Hepatocyte (in vitro differentiated cells): Measurements from ENCODE around the gene NCAPG2. TPM values are rescaled to one million over a fixed set of nuclear protein-coding genes. Genes with fewer than 3 reads are reported as not detected.

Experiments used
- DNase-seq: peaks from one replicate; pipeline ENCODE4 v3.0.0-alpha.2; 2016; ENCODE audit warnings: low spot score
- H2AFZ ChIP-seq: fragments of 200-600 bp; sonication (generic); 2 replicates; pipeline ENCODE4 v1.6.0; 2016; ENCODE audit warnings: antibody characterized with exemption, mild to moderate bottlenecking
- H3K27ac ChIP-seq: fragments of 200-600 bp; sonication (generic); 2 replicates; pipeline ENCODE4 v1.5.1; 2016; ENCODE audit warnings: mild to moderate bottlenecking
- H3K27me3 ChIP-seq: fragments of 200-600 bp; sonication (generic); 2 replicates; pipeline ENCODE4 v1.6.1; 2016
- H3K36me3 ChIP-seq: fragments of 200-600 bp; sonication (generic); replicated peaks from 2 replicates; pipeline ENCODE4 v1.5.1; 2016; ENCODE audit warnings: low read depth; ENCODE audit not compliant: insufficient read depth
- H3K4me1 ChIP-seq: fragments of 200-600 bp; sonication (generic); 2 replicates; pipeline ENCODE4 v1.5.1; 2016; ENCODE audit warnings: mild to moderate bottlenecking, moderate library complexity; ENCODE audit not compliant: insufficient read depth
- H3K4me2 ChIP-seq: fragments of 200-600 bp; sonication (generic); 2 replicates; pipeline ENCODE4 v1.6.0; 2016
- H3K4me3 ChIP-seq: fragments of 200-600 bp; sonication (generic); 2 replicates; pipeline ENCODE4 v1.5.1; 2016; ENCODE audit warnings: mild to moderate bottlenecking
- H3K79me2 ChIP-seq: fragments of 200-600 bp; sonication (generic); 2 replicates; pipeline ENCODE4 v1.6.0; 2017; ENCODE audit warnings: mild to moderate bottlenecking
- H3K9me2 ChIP-seq: fragments of 200-600 bp; sonication (generic); replicated peaks from 2 replicates; pipeline ENCODE4 v1.6.0; 2017; ENCODE audit warnings: mild to moderate bottlenecking; ENCODE audit not compliant: insufficient read depth
- H3K9me3 ChIP-seq: fragments of 200-600 bp; sonication (generic); 2 replicates; pipeline ENCODE4 v1.5.1; 2016; ENCODE audit warnings: low read depth, mild to moderate bottlenecking
- H4K20me1 ChIP-seq: fragments of 200-600 bp; sonication (generic); 2 replicates; pipeline ENCODE4 v1.6.0; 2016; ENCODE audit warnings: mild to moderate bottlenecking; ENCODE audit not compliant: insufficient read depth, poor library complexity, severe bottlenecking
- EZH2 ChIP-seq: fragments of 200-600 bp; sonication (generic); IDR thresholded peaks from 2 replicates; pipeline ENCODE4 v1.6.1; 2016; ENCODE audit warnings: antibody characterized with exemption, mild to moderate bottlenecking, borderline replicate concordance
- EZH2phosphoT487 ChIP-seq: fragments of 200-600 bp; sonication (generic); IDR thresholded peaks from one replicate; pipeline ENCODE4 v1.6.1; 2018; ENCODE audit warnings: antibody characterized with exemption, mild to moderate bottlenecking, low read depth, moderate library complexity; ENCODE audit not compliant: unreplicated experiment, severe bottlenecking
- WGBS: methylation state at CpG from one replicate; pipeline ENCODE4 v1.1.6; 2016; ENCODE audit warnings: low lambda C conversion rate; ENCODE audit errors: missing lambda C conversion rate; 5-methylcytosine and 5-hydroxymethylcytosine counted together
- polyA plus RNA-seq: library from polyadenylated mRNA; unstranded; fragments of >200 nt; fragmentation: Nextera tagmentation; extraction: Ambion mirVana; gene quantifications from 2 replicates; pipeline ENCODE4 v1.2.1, GENCODE V29; 2016
- total RNA-seq: library from RNA; depleted of rRNA; stranded (reverse); fragments of >200 nt; gene quantifications from 2 replicates; pipeline ENCODE4 v1.2.3, GENCODE V29; 2014
- TF ChIP-seq, protein P1 (sequence below): fragments of 200-600 bp; sonication (generic); IDR thresholded peaks from 2 replicates; pipeline ENCODE4 v1.5.1; 2016; ENCODE audit warnings: antibody characterized with exemption, mild to moderate bottlenecking; ENCODE audit not compliant: poor library complexity

Gene NCAPG2
- total and polyA plus RNA-seq, 2 experiments from 2014 or later: 6.2 to 9.5 TPM

- Histone ChIP-seq H3K27ac (no peak within 1 kb of the TSS), H3K36me3 (no peaks in the 10 kb centered on the region), H3K4me1 (peaks cover 12% of the 10 kb centered on the region), H3K9me3 (no peaks in the 10 kb centered on the region), H3K27me3 (peaks cover 33% of the 10 kb centered on the region), H3K4me2 (peak within 1 kb of the TSS; percentile 97), H4K20me1 (no peaks in the 10 kb centered on the region), H3K9me2 (no peaks in the 10 kb centered on the region), H2AFZ (no peak within 1 kb of the TSS), H3K79me2 (no peaks in the 10 kb centered on the region), H3K4me3 (no peak within 1 kb of the TSS)
- 0% methylated on average over 12 of the region's 110 CpGs for WGBS
- no peak for TF ChIP-seq EZH2phosphoT487
- peak; percentile 92 for DNase-seq
Measured at GRCh38 chr7:158587162-158588084, 117.2 kb downstream of the NCAPG2 start, which contains the start of gene PTPRN2. PTPRN2 (minus strand) TSS chr7:158587823.

GRCh38 chr7:158586499-158587161, 118.0 kb downstream of the NCAPG2 start:
- no peaks in the 10 kb centered on the region for H4K20me1 ChIP-seq
- WGBS: 18% methylated on average over 22 of the region's 63 CpGs
- DNase-seq: no peak
- H3K36me3 ChIP-seq: no peaks in the 10 kb centered on the region
- no peaks in the 10 kb centered on the region for H3K9me2 ChIP-seq
- no peak overlapping the region for H3K4me3 ChIP-seq
- H3K27ac ChIP-seq: no peak overlapping the region
- no peaks in the 10 kb centered on the region for H3K79me2 ChIP-seq
- TF ChIP-seq EZH2phosphoT487 (no peak), EZH2 (peak; percentile 60)
- H3K4me2 ChIP-seq: peak overlapping the region; percentile 97
- H2AFZ ChIP-seq: no peak overlapping the region
- H3K4me1 ChIP-seq: peaks cover 12% of the 10 kb centered on the region
- H3K9me3 ChIP-seq: no peaks in the 10 kb centered on the region
- H3K27me3 ChIP-seq: peaks cover 33% of the 10 kb centered on the region

GRCh38 chr7:158585721-158586498, 118.7 kb downstream of the NCAPG2 start:
- Histone ChIP-seq H3K4me1 (peaks cover 20% of the 10 kb centered on the region), H3K4me2 (peak overlapping the region; percentile 97), H3K27ac (no peak overlapping the region), H3K4me3 (no peak overlapping the region), H4K20me1 (no peaks in the 10 kb centered on the region), H3K36me3 (no peaks in the 10 kb centered on the region), H3K9me3 (no peaks in the 10 kb centered on the region), H2AFZ (no peak overlapping the region), H3K27me3 (peaks cover 33% of the 10 kb centered on the region), H3K9me2 (no peaks in the 10 kb centered on the region), H3K79me2 (no peaks in the 10 kb centered on the region)
- DNase-seq: no peak
- 68% methylated on average over 17 of the region's 17 CpGs for WGBS
- no peak for TF ChIP-seq EZH2phosphoT487
- no peak for TF ChIP-seq EZH2
- TF ChIP-seq, protein P1, sequence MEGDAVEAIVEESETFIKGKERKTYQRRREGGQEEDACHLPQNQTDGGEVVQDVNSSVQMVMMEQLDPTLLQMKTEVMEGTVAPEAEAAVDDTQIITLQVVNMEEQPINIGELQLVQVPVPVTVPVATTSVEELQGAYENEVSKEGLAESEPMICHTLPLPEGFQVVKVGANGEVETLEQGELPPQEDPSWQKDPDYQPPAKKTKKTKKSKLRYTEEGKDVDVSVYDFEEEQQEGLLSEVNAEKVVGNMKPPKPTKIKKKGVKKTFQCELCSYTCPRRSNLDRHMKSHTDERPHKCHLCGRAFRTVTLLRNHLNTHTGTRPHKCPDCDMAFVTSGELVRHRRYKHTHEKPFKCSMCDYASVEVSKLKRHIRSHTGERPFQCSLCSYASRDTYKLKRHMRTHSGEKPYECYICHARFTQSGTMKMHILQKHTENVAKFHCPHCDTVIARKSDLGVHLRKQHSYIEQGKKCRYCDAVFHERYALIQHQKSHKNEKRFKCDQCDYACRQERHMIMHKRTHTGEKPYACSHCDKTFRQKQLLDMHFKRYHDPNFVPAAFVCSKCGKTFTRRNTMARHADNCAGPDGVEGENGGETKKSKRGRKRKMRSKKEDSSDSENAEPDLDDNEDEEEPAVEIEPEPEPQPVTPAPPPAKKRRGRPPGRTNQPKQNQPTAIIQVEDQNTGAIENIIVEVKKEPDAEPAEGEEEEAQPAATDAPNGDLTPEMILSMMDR: no peak

GRCh38 chr7:158584407-158584806, 120.2 kb downstream of the NCAPG2 start:
- no peak overlapping the region for H3K4me2 ChIP-seq
- TF ChIP-seq, protein P1: no peak
- no peak for TF ChIP-seq EZH2
- TF ChIP-seq EZH2phosphoT487: no peak
- H3K4me1 ChIP-seq: peaks cover 23% of the 10 kb centered on the region
- DNase-seq: no peak
- no peaks in the 10 kb centered on the region for H3K36me3 ChIP-seq
- H3K9me2 ChIP-seq: no peaks in the 10 kb centered on the region
- no peaks in the 10 kb centered on the region for H3K79me2 ChIP-seq
- H4K20me1 ChIP-seq: no peaks in the 10 kb centered on the region
- H3K4me3 ChIP-seq: no peak overlapping the region
- WGBS: 84% methylated on average over 8 of the region's 8 CpGs
- no peak overlapping the region for H2AFZ ChIP-seq
- H3K27ac ChIP-seq: no peak overlapping the region
- peaks cover 33% of the 10 kb centered on the region for H3K27me3 ChIP-seq
- no peaks in the 10 kb centered on the region for H3K9me3 ChIP-seq
